Peyer's patch (tissue), 4 donors: Measurements from ENCODE around the gene PTPRE.

ENCODE experiments used
- CTCF ChIP-seq, 6 experiments: fragments of 450-650 bp in 4 of 6; fragments of 200-600 bp in 2 of 6; sonication (generic) in 1 of 6; IDR thresholded peaks; one replicate each; pipeline ENCODE4 v1.5.1; 2017 to 2019; ENCODE audit warnings: antibody characterized with exemption in 6 of 6, mild to moderate bottlenecking in 3 of 6, moderate library complexity in 1 of 6
- POLR2A ChIP-seq, 2 donors: fragments of 450-650 bp; IDR thresholded peaks; one replicate each; pipeline ENCODE4 v1.5.1; 2017; ENCODE audit warnings: antibody characterized with exemption in 2 of 2, mild to moderate bottlenecking in 2 of 2, moderate library complexity in 2 of 2

- TF ChIP-seq POLR2A (IDR thresholded peaks at IDR 0.05) (no peak), CTCF (IDR thresholded peaks at IDR 0.05) (no peak)
Observed at GRCh38 chr10:127926455-127926854, 19.6 kb downstream of the PTPRE start.
